ENCODE data around the gene TEX35. TPM values are rescaled to one million over a fixed set of nuclear protein-coding genes. Genes with fewer than 3 reads are reported as not detected.
"Not testable (repeated sequence)": the region's sequence is repeated elsewhere in the genome, so short reads cannot be mapped to it uniquely, and the experiment has no call there.

The TEX35 gene
- total RNA-seq, 4 donors from 2014 or later = not detected

DNA sequence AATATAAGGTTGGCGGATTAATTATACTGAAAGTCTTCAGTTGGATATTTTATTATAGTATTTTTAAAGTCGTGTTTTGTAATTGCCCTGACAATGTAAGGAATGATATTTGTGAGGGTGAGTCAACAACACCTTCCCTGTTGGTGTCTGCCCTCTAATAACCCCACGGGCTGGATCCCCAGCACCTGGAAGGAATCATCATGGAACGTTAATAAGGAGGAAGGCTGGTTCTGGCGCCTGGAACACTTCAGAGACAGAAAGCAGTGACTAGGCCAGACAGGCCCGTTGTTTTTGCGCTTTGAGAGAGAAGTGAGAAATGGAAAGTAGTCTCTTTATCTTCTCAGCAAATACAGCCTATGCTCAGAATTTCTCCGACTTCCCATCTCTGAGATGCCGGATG lies 31.6 kb downstream of the TEX35 start:
- intact Hi-C loops (cut with DNase I; ENCODE audit: low total_unique reads) = no loop called here
- TF ChIP-seq, protein P1, sequence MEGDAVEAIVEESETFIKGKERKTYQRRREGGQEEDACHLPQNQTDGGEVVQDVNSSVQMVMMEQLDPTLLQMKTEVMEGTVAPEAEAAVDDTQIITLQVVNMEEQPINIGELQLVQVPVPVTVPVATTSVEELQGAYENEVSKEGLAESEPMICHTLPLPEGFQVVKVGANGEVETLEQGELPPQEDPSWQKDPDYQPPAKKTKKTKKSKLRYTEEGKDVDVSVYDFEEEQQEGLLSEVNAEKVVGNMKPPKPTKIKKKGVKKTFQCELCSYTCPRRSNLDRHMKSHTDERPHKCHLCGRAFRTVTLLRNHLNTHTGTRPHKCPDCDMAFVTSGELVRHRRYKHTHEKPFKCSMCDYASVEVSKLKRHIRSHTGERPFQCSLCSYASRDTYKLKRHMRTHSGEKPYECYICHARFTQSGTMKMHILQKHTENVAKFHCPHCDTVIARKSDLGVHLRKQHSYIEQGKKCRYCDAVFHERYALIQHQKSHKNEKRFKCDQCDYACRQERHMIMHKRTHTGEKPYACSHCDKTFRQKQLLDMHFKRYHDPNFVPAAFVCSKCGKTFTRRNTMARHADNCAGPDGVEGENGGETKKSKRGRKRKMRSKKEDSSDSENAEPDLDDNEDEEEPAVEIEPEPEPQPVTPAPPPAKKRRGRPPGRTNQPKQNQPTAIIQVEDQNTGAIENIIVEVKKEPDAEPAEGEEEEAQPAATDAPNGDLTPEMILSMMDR (IDR thresholded peaks at IDR 0.05) = no peak
- TF ChIP-seq POLR2A (IDR thresholded peaks at IDR 0.05) = no peak
- no peak for DNase-seq
- Histone ChIP-seq H3K4me1 (peaks cover 0 to 4% of the 10 kb centered on the region in 2 donors), H3K27ac (peak overlapping the region; percentile 28 to 34), H3K27me3 (no peaks in the 10 kb centered on the region), H3K36me3 (no peaks in the 10 kb centered on the region), H3K9me3 (no peaks in the 10 kb centered on the region), H3K4me3 (no peak overlapping the region)

DNA sequence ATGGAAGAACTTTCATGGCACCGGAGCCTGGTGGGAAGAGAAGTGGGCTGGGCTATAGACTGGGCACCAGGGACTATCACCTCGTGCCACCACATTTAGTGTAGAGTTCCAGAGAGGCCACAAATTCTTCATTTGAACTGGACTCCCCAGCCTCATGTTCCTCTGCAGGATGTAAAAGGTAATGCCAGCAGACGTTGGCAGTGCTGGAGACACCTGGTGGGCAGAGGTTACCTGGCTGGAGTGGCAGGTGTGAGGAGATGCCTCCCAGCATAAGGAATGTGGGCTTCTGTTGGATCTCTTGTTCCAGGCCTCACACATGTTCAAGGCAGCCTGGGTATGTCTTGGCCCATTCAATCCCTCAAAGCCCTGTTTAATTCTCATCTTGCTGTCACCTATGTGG lies 35.2 kb downstream of the TEX35 start:
- Histone ChIP-seq H3K4me3 (no peak overlapping the region), H3K9me3 (no peaks in the 10 kb centered on the region), H3K4me1 (no peaks in the 10 kb centered on the region), H3K27me3 (no peaks in the 10 kb centered on the region), H3K36me3 (no peaks in the 10 kb centered on the region), H3K27ac (no peak overlapping the region)
- no peak for TF ChIP-seq POLR2A (IDR thresholded peaks at IDR 0.05)
- TF ChIP-seq, protein P1 (IDR thresholded peaks at IDR 0.05) = no peak
- intact Hi-C loops (cut with DNase I; ENCODE audit: low total_unique reads) = no loop called here
- no peak for DNase-seq

DNA sequence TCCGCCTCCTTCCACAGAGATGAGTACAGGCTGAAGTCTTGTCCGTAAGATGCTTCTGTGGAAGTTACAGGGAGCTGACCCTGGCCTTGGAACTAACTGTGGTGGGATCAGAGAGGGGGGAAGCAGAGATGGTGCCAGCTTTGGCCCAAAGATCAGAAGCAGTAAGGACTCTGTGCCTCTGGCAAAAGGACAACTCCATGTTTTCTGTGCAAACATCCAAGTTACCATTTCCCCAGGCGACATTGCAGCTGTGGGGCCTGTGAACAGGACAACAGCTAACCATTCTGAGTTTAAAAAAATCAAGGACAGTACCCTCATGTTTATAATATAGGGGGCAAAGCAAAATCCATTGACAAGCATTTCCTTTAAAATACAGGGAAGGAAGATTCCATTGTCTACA lies 38.4 kb downstream of the TEX35 start:
- no peaks in the 10 kb centered on the region for H3K36me3 ChIP-seq
- no peak for DNase-seq
- H3K27me3 ChIP-seq = no peaks in the 10 kb centered on the region
- no peak for TF ChIP-seq POLR2A (IDR thresholded peaks at IDR 0.05)
- TF ChIP-seq, protein P1 (IDR thresholded peaks at IDR 0.05) = no peak
- H3K9me3 ChIP-seq = no peaks in the 10 kb centered on the region
- intact Hi-C loops (cut with DNase I; ENCODE audit: low total_unique reads) = no loop called here
- H3K4me1 ChIP-seq = no peaks in the 10 kb centered on the region
- no peak overlapping the region for H3K27ac ChIP-seq
- H3K4me3 ChIP-seq = no peak overlapping the region

DNA sequence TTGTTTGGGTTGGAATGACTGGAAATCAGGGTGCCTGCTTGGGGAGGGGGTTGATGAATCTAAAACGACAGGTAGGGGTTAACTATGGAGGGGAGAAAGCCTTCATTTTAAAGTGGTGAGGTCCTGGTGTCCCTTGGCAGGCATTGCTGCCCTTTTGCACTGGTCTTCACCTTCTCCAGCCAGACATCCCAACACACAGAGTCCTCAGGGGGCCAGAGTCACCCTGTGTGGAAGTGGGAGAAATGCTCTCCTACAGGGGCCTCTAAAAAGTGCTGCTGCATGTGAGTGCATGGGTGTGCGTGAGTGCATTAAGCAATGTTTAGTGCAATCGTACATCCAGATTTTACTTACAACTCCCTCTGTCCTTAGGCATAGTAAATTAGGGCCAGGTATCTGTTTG lies 39.0 kb downstream of the TEX35 start:
- Histone ChIP-seq H3K4me3 (no peak overlapping the region), H3K4me1 (no peaks in the 10 kb centered on the region), H3K27me3 (no peaks in the 10 kb centered on the region), H3K36me3 (no peaks in the 10 kb centered on the region), H3K27ac (no peak overlapping the region), H3K9me3 (no peaks in the 10 kb centered on the region)
- no peak for TF ChIP-seq POLR2A (IDR thresholded peaks at IDR 0.05)
- TF ChIP-seq, protein P1 (IDR thresholded peaks at IDR 0.05) = no peak
- intact Hi-C loops (cut with DNase I; ENCODE audit: low total_unique reads) = no loop called here
- no peak for DNase-seq

DNA sequence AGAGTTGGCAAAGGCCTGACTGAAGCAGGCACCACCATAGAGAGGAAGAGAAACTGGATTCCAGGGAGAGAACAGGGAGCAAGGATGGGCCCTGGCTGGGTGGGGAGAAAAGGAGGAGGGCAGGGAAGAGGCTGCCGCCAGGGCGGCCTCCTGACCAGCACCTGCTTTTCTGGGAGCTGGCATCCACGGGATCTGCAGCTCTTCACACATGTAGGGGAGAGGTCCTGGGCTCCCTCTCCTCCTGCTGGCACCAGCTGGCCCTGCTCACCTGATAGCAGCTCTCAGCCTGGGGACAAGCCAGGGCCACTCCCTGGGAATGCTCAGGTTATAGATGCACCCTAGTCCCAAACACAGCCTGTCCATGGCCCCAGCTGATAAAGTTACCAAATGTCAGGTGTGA lies 39.9 kb downstream of the TEX35 start:
- TF ChIP-seq, protein P1 (IDR thresholded peaks at IDR 0.05) = no peak
- TF ChIP-seq POLR2A (IDR thresholded peaks at IDR 0.05) = no peak
- H3K36me3 ChIP-seq = no peaks in the 10 kb centered on the region
- H3K27ac ChIP-seq = no peak overlapping the region
- H3K9me3 ChIP-seq = no peaks in the 10 kb centered on the region
- H3K4me3 ChIP-seq = no peak overlapping the region
- no peaks in the 10 kb centered on the region for H3K27me3 ChIP-seq
- intact Hi-C loops (cut with DNase I; ENCODE audit: low total_unique reads) = no loop called here
- H3K4me1 ChIP-seq = no peaks in the 10 kb centered on the region
- no peak for DNase-seq

DNA sequence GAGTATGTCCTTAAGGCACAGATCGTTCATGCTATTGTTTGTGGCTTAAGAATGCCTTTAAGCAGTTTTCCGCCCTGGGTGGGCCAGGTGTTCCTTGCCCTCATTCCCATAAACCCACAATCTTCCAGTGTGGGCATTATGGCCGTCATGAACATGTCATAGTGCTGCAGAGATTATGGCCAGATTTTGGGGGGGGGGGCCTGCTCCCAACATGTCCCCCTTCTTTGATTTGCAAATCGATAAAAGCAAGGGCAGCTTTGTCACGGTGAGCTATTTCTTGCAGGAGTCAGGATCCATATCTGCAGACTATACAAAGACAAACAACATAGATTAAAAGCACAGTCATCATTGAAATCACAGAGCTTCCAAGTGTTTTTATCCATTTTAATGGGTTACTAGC lies 41.4 kb downstream of the TEX35 start:
- H3K9me3 ChIP-seq; H3K4me1 ChIP-seq; H3K4me3 ChIP-seq; H3K36me3 ChIP-seq; H3K27me3 ChIP-seq; DNase-seq; intact Hi-C loops (cut with DNase I; ENCODE audit: low total_unique reads); H3K27ac ChIP-seq: not testable (repeated sequence)

DNA sequence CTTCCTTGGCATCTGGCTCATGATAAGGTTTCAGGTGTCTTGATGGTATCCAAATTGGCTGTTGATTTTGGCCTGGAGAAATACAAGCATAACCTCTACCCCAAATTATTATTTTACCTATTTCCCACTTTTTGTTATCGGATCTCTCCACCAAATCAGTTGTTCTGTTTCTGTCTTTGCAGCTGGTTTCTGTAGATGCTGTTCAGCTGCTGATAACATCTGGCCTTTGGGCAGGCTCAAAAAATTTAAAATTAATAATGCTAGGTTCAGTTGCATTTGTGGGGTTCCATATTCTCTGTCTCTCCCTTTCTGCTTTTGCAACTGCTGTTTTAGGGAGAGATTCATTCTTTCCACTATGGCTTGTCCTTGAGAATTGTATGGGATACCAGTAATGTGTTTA lies 42.7 kb downstream of the TEX35 start:
- H3K27me3 ChIP-seq; intact Hi-C loops (cut with DNase I; ENCODE audit: low total_unique reads); H3K4me3 ChIP-seq; H3K36me3 ChIP-seq; H3K9me3 ChIP-seq; H3K4me1 ChIP-seq; DNase-seq; H3K27ac ChIP-seq: not testable (repeated sequence)

DNA sequence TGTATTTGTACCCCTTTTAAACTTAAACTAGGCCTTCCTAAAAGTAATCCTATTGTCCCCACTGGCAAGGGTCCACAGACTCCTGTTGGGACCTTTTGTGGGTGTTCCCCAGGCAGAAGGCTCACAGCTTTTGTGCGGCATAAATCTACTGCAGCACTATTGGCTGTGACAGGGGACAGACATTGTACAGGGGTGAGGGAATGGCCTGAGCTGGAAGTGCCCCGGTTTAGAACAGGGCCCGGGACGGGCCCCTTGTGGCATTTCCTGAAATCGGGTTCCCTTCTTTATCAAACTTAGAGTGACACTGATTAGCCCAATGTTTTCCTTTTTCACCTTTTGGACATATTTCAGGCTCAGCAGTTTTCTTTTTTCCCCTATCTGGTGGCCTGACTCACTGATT lies 45.9 kb downstream of the TEX35 start:
- H3K27me3 ChIP-seq; DNase-seq; H3K27ac ChIP-seq; H3K36me3 ChIP-seq; intact Hi-C loops (cut with DNase I; ENCODE audit: low total_unique reads); H3K4me3 ChIP-seq; H3K4me1 ChIP-seq; H3K9me3 ChIP-seq: not testable (repeated sequence)

All from uterus (tissue), 4 donors.